Mucosa of rectum (tissue), 2 donors: ENCODE measurements around the gene VPS8.

Experiments
- H3K27ac ChIP-seq, 2 donors: one replicate each; pipeline ENCODE4 v1.7.0; 2013; ENCODE audit warnings: inconsistent platforms in 2 of 2, low read depth in 2 of 2, low read length in 2 of 2
- H3K27me3 ChIP-seq, 2 donors: one replicate each; pipeline ENCODE4 v1.7.0; 2013; ENCODE audit warnings: low read length in 2 of 2; ENCODE audit not compliant: control insufficient read depth in 2 of 2, insufficient read depth in 2 of 2
- H3K36me3 ChIP-seq, 2 donors: one replicate each; pipeline ENCODE4 v1.7.0; 2013; ENCODE audit warnings: low read length in 2 of 2; ENCODE audit not compliant: control insufficient read depth in 2 of 2, insufficient read depth in 2 of 2
- H3K4me1 ChIP-seq, 2 donors: one replicate each; pipeline ENCODE4 v1.7.0; 2013; ENCODE audit warnings: low read length in 2 of 2, mild to moderate bottlenecking in 1 of 2; ENCODE audit not compliant: control insufficient read depth in 2 of 2, insufficient read depth in 2 of 2
- H3K4me3 ChIP-seq, 2 donors: one replicate each; pipeline ENCODE4 v1.7.0; 2013; ENCODE audit warnings: low read length in 2 of 2
- H3K9ac ChIP-seq, 2 donors: one replicate each; pipeline ENCODE4 v1.7.0; 2013; ENCODE audit warnings: low read length in 2 of 2, low read depth in 1 of 2, mild to moderate bottlenecking in 1 of 2
- H3K9me3 ChIP-seq, 2 donors: one replicate each; pipeline ENCODE4 v1.7.0; 2013; ENCODE audit warnings: low read length in 2 of 2; ENCODE audit not compliant: control insufficient read depth in 2 of 2
- donor health status: healthy.
- donor health status: Normal muscosa, but diverticular disease.

VPS8 gene, protein sequence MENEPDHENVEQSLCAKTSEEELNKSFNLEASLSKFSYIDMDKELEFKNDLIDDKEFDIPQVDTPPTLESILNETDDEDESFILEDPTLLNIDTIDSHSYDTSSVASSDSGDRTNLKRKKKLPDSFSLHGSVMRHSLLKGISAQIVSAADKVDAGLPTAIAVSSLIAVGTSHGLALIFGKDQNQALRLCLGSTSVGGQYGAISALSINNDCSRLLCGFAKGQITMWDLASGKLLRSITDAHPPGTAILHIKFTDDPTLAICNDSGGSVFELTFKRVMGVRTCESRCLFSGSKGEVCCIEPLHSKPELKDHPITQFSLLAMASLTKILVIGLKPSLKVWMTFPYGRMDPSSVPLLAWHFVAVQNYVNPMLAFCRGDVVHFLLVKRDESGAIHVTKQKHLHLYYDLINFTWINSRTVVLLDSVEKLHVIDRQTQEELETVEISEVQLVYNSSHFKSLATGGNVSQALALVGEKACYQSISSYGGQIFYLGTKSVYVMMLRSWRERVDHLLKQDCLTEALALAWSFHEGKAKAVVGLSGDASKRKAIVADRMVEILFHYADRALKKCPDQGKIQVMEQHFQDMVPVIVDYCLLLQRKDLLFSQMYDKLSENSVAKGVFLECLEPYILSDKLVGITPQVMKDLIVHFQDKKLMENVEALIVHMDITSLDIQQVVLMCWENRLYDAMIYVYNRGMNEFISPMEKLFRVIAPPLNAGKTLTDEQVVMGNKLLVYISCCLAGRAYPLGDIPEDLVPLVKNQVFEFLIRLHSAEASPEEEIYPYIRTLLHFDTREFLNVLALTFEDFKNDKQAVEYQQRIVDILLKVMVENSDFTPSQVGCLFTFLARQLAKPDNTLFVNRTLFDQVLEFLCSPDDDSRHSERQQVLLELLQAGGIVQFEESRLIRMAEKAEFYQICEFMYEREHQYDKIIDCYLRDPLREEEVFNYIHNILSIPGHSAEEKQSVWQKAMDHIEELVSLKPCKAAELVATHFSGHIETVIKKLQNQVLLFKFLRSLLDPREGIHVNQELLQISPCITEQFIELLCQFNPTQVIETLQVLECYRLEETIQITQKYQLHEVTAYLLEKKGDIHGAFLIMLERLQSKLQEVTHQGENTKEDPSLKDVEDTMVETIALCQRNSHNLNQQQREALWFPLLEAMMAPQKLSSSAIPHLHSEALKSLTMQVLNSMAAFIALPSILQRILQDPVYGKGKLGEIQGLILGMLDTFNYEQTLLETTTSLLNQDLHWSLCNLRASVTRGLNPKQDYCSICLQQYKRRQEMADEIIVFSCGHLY (N-terminal part only)

DNA sequence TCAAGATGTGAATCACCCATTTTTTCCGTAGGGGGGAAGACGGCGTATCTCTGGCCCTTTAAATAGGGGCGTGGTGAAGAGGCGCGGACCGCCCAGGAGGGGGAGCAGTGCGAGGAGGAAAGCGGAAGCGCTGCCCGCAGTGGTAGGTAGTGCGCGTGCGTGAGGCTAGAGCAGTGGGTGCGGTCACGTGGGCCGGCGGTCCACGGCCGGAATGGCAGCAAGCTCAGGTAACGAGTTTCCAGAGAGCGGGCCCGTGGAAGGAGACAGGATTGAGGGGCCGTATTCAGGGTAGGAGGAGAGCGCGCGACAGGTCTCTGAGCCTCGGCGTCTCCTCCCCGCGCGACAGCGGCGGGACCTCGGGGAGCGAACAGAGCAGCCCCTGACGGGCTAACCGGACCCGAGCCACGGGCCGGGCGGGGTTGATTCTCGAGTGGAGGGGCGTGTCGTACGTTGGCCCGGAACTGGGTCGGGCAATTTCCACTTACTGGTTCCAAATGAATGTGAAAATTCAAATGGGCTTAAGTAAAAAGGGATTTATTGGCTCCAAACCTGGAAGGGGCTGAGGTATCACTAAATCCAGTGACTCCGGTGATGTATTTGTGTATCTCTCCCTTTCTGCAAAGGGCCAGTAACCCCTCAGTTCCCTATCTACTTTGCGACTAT is at the start of gene VPS8:
TSS of gene VPS8 (plus strand) at position 168 of the 663 bp plus-strand sequence. CDS start 12,467 bp downstream, outside the sequence.
- Histone ChIP-seq H3K9ac (peak within 1 kb of the TSS; percentile 90 to 92), H3K4me3 (peak within 1 kb of the TSS; percentile 90 to 95), H3K9me3 (no peaks in the 10 kb centered on the region), H3K4me1 (peaks cover 8 to 9% of the 10 kb centered on the region in 2 donors), H3K27me3 (no peaks in the 10 kb centered on the region), H3K27ac (peak within 1 kb of the TSS; percentile 84 to 87), H3K36me3 (peaks cover 4 to 6% of the 10 kb centered on the region in 2 donors)

DNA sequence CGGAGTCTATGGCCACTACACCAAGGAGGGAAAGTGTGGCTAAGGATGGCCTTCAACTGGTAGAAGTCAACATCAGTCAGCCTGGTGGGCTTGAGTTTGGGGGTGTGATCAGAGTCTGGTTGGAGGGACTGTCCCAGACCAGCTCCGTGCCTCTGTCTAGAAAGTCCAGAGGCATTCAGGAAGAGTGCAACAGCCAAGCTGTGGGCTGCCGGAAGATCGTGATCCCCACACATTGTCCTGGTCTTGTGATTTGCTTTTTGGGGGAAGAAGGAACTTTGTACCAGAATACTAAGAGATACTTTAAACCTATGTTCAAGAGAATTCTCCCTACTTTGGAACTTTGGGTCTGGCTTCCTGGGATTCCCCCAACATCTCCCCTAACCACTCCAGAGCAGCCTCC is 47.8 kb upstream of the VPS8 start:
- Histone ChIP-seq H3K27me3 (no peaks in the 10 kb centered on the region), H3K9me3 (no peaks in the 10 kb centered on the region), H3K9ac (no peak overlapping the region), H3K27ac (no peak overlapping the region), H3K4me1 (peaks cover 6 to 7% of the 10 kb centered on the region in 2 donors), H3K36me3 (no peaks in the 10 kb centered on the region), H3K4me3 (no peak overlapping the region)

DNA sequence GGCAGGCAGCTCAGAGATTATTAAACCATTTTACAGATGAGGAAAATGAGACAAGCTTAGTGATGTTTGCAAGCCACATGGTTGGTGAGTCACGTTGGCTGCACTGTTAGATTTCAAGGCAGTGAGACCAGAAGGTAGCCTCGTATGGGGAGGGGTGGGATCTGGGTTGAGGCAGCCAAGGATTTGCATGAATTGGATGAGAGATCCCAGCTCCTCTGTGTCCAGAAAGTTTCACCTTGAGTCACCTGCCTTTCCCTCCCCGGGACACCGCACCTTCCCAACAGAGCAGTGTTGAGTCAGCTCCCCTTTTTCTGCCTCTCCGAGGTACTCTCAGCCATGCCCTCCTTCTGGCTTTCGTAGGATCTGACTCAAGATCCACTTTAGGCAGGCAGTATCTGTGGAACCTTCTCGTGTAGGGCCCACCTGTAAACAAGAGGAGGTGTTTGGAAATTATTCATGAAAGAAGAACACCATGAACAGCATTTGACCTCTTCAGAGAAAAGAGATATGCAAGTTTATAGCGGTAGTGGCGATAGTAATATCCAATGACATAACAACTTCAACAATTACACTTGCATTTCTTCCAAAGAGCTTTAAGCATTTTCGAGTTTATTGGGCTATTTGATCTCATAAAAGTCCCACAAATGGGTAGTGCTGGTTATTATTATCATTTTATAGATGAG is 46.8 kb upstream of the VPS8 start:
- Histone ChIP-seq H3K4me3 (no peak overlapping the region), H3K9me3 (no peaks in the 10 kb centered on the region), H3K4me1 (peaks cover 6 to 7% of the 10 kb centered on the region in 2 donors), H3K27me3 (no peaks in the 10 kb centered on the region), H3K27ac (no peak overlapping the region), H3K9ac (no peak overlapping the region), H3K36me3 (no peaks in the 10 kb centered on the region)

DNA sequence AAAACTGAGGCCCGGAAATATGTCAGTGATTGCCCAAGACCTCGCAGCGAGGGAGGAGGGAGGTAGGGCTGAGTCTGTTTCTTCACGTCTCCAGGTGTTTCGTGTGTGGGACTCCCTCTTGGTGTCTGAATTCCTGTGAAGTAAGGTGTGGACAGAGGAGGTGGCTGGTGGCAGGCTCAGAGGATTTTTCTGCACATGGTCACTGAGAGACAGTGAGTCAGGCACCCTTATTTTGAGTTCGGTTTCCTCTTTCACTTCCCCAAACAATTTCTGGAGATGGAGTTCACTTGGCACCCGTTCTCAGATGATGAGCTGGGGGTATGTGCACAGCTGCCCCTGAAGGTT is 46.3 kb upstream of the VPS8 start:
- no peak overlapping the region for H3K4me3 ChIP-seq
- no peaks in the 10 kb centered on the region for H3K9me3 ChIP-seq
- H3K4me1 ChIP-seq = peaks cover 6 to 7% of the 10 kb centered on the region in 2 donors
- no peak overlapping the region for H3K27ac ChIP-seq
- H3K27me3 ChIP-seq = peaks cover 0 to 3% of the 10 kb centered on the region in 2 donors
- no peaks in the 10 kb centered on the region for H3K36me3 ChIP-seq
- H3K9ac ChIP-seq = no peak overlapping the region

DNA sequence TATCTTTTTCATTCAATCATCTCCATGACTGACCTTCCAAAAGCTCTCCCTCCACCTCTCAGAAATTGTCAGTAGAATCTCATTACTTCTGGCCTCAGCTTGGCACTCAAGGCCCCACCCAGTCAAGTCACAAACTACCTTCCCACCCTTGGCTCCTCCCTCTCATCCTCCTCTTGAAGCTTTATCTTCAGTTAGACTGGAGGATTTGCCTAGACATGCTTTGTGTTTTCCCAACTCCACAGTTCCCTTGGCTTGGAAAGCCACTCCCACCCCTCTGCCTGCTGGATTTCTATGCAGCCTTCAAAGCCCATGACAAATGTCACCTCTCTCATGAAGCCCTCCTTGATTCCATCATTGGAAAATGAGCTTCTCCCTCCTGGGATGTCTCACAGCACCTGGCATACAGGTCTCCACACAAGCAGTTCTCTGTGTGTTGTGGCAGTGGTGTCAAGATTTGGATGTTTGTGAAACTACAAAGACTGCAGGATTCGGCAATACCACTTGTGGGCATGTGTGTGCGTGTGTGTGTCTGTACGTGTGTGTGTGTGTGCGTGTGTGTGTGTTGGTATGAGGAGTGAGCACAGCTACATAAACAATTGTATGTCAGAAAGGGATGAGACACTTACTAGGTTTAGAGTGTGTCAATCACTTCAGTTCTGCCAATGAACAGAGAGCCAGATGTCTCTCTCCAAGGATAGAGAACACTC is 45.3 kb upstream of the VPS8 start:
- no peaks in the 10 kb centered on the region for H3K36me3 ChIP-seq
- H3K4me1 ChIP-seq = peaks cover 6 to 7% of the 10 kb centered on the region in 2 donors
- no peaks in the 10 kb centered on the region for H3K9me3 ChIP-seq
- no peak overlapping the region for H3K4me3 ChIP-seq
- H3K9ac ChIP-seq = no peak overlapping the region
- H3K27me3 ChIP-seq = peaks cover 0 to 3% of the 10 kb centered on the region in 2 donors
- no peak overlapping the region for H3K27ac ChIP-seq

DNA sequence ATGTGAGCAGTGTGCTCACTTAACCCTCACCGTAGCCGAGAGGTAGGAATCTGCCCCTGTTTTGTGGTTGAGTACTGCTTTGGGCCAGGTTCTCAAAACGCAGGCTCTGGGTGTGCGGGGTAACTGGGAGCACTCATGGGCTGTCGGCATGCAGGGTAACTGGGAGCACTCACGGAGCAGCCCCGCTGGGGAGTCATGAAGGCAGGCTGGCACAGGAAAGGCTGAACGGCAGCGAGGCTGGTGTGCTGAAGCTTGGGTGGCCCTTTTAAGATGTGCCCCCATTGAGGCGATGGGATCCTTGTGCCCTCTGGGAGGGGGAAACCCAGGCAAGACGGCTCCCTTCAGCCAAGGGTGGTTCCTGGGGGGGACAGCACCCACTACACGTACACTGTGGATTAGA is 44.6 kb upstream of the VPS8 start:
- H3K27ac ChIP-seq = no peak overlapping the region
- H3K9me3 ChIP-seq = no peaks in the 10 kb centered on the region
- H3K4me1 ChIP-seq = peaks cover 6 to 7% of the 10 kb centered on the region in 2 donors
- peaks cover 0 to 3% of the 10 kb centered on the region in 2 donors for H3K27me3 ChIP-seq
- H3K9ac ChIP-seq = no peak overlapping the region
- no peak overlapping the region for H3K4me3 ChIP-seq
- H3K36me3 ChIP-seq = no peaks in the 10 kb centered on the region

DNA sequence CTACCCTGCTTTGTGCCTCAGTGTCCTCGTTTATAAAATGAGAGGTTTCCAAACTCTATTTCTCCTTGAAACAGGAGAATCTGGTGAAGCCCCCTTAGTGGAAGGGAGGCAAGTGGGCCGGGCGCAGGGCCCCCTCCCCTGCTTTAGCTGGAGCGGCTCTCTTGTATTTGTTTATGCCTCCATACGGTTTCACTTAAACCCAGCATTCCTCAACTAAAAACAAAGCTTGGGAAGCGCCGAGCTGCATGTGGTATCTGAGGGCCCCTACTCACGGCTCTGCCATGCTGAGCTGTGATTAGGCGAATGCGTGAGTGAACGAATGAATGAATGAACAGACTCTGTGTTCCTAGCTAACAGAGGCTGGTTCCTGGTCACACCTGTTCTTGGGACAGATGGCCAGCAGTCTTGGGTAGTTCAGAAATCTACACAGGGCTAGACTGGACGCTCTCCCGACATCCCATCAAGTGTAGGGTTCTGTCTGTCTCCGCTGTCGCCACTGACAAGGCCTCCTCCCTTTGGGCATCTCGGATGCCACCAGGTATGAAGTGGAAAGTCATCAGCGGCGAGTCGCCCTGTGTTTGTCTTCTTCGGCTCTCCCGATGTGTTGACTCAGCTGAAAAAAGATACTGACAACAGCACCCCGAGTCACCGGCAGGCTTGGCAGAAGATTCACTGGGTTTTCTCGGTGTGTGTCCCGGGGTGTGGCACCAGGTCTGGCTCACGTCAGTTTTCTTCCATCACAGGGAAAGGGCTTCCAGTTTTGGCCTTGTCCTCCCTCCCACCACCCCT is 42.4 kb upstream of the VPS8 start:
- Histone ChIP-seq H3K36me3 (no peaks in the 10 kb centered on the region), H3K27ac (no peak overlapping the region), H3K27me3 (peaks cover 0 to 3% of the 10 kb centered on the region in 2 donors), H3K9me3 (no peaks in the 10 kb centered on the region), H3K9ac (no peak overlapping the region), H3K4me3 (no peak overlapping the region), H3K4me1 (peaks cover 6 to 7% of the 10 kb centered on the region in 2 donors)

DNA sequence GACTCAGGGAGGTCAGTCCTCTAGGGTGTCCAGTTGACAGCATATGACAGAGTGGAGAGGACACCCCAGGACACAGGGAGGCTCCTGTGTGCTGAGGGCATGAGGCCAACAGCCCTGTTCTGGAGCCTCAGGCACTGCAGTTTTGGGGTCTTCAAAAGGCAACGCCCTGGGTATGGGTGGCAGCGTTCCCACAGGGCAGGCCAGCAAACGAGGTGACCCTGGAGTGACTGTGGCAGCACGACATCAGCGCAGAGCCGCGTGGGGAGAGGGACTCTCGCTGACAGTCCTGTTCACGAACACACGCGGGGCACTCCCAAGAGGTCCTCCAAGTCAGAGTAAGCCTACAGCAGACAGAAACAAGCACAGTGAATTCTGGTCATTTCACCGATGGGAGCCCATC is 41.4 kb upstream of the VPS8 start:
- H3K9ac ChIP-seq = no peak overlapping the region
- no peak overlapping the region for H3K27ac ChIP-seq
- H3K27me3 ChIP-seq = peaks cover 0 to 3% of the 10 kb centered on the region in 2 donors
- H3K36me3 ChIP-seq = no peaks in the 10 kb centered on the region
- H3K9me3 ChIP-seq = no peaks in the 10 kb centered on the region
- H3K4me1 ChIP-seq = peaks cover 3 to 4% of the 10 kb centered on the region in 2 donors
- no peak overlapping the region for H3K4me3 ChIP-seq
